ENCODE results near the gene GAST. TPM values are rescaled to one million over a fixed set of nuclear protein-coding genes. Genes with fewer than 3 reads are reported as not detected.

GAST gene
- total RNA-seq, 2 donors from 2014 or later = not detected

DNA sequence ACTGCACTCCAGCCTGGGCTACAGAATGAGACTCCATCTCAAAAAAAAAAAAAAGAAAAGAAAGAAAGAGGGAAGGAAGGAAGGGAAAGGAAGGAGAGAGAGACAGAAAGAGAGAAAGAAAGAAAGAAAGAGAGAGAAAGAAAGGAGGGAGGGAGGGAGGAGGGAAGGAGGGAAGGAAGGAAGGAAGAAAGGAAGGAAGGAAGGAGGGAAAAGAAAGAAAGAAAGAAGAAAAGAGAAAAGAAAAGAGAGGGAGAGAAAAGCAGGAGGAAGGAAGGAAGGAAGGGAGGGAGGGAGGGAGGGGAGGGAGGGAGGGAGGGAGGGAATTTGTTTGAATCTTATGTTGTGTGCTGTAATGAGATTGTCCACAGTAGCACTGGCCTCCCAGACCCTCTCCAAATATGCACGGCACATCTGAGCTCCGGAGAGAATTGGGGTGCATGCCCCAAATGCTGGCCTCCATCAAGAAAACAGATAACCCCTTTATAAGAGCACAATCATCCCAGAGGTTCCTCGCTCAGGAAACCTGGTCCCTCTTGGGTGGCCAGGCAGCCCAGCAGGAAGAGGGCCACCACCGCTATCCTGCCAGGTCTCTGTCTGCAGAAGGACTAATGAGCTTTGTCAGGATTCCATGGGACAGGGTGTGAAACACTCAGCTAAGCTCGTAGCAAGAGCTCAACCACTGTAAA, 32.2 kb upstream of the GAST start:
- no peak overlapping the region for H3K4me3 ChIP-seq
- H3K4me1 ChIP-seq (replicated peaks) = no peaks in the 10 kb centered on the region
- no peaks in the 10 kb centered on the region for H3K9me3 ChIP-seq
- no peak for DNase-seq (ENCODE audit: low spot score)
- TF ChIP-seq POLR2AphosphoS5 (IDR thresholded peaks at IDR 0.05) = no peak
- TF ChIP-seq CTCF (IDR thresholded peaks at IDR 0.05) = no peak
- no peak for TF ChIP-seq POLR2A (IDR thresholded peaks at IDR 0.05)
- no peaks in the 10 kb centered on the region for H3K27me3 ChIP-seq (replicated peaks; ENCODE audit: insufficient read depth)
- H3K27ac ChIP-seq = no peak overlapping the region
- intact Hi-C loops (cut with DNase I) = no loop called here
- WGBS = 72% methylated on average over 5 of the region's 5 CpGs
- no peaks in the 10 kb centered on the region for H3K36me3 ChIP-seq

GRCh38 chr17:41680426-41681040, 31.6 kb upstream of the GAST start:
- DNase-seq (ENCODE audit: low spot score) = no peak
- TF ChIP-seq POLR2AphosphoS5 (IDR thresholded peaks at IDR 0.05) (no peak), POLR2A (IDR thresholded peaks at IDR 0.05) (no peak), CTCF (IDR thresholded peaks at IDR 0.05) (no peak)
- Histone ChIP-seq H3K4me3 (no peak overlapping the region), H3K4me1 (replicated peaks) (no peaks in the 10 kb centered on the region), H3K27ac (no peak overlapping the region), H3K36me3 (no peaks in the 10 kb centered on the region), H3K27me3 (replicated peaks; ENCODE audit: insufficient read depth) (no peaks in the 10 kb centered on the region), H3K9me3 (no peaks in the 10 kb centered on the region)
- WGBS = 81% methylated on average over 10 of the region's 10 CpGs
- intact Hi-C loops (cut with DNase I) = no loop called here

- Histone ChIP-seq H3K4me1 (replicated peaks) (no peaks in the 10 kb centered on the region), H3K9me3 (no peaks in the 10 kb centered on the region), H3K27ac (no peak overlapping the region), H3K36me3 (no peaks in the 10 kb centered on the region), H3K27me3 (replicated peaks; ENCODE audit: insufficient read depth) (no peaks in the 10 kb centered on the region), H3K4me3 (no peak overlapping the region)
- no peak for TF ChIP-seq POLR2A (IDR thresholded peaks at IDR 0.05)
- no peak for TF ChIP-seq POLR2AphosphoS5 (IDR thresholded peaks at IDR 0.05)
- TF ChIP-seq CTCF (IDR thresholded peaks at IDR 0.05) = no peak
- no peak for DNase-seq (ENCODE audit: low spot score)
- intact Hi-C loops (cut with DNase I) = no loop called here
- WGBS = 79% methylated on average over 3 of the region's 3 CpGs
Observed at GRCh38 chr17:41681776-41682175, 30.4 kb upstream of the GAST start.

DNA sequence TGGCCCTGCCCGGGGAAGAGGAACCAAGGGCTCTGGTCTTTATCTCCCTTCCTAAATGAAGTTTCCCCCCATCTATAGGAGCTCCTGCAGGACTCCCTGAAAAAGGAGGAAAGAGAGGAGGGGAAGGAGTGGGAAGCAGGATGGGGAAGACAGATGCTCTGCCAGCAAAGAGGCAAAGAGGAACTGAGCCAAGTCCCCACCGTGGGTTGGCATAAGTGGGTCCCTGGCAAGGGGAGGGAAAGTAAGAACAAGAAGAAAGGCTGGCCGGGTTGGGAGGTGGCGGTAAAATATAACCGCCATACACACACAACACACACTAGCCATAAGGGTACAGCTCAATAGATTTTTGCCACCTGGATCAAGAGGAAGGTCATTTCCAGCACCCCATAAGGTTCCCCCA, 29.5 kb upstream of the GAST start:
- Histone ChIP-seq H3K4me3 (no peak overlapping the region), H3K9me3 (no peaks in the 10 kb centered on the region), H3K27me3 (replicated peaks; ENCODE audit: insufficient read depth) (no peaks in the 10 kb centered on the region), H3K36me3 (no peaks in the 10 kb centered on the region), H3K4me1 (replicated peaks) (no peaks in the 10 kb centered on the region), H3K27ac (no peak overlapping the region)
- intact Hi-C loops (cut with DNase I) = no loop called here
- no peak for DNase-seq (ENCODE audit: low spot score)
- no peak for TF ChIP-seq POLR2AphosphoS5 (IDR thresholded peaks at IDR 0.05)
- TF ChIP-seq CTCF (IDR thresholded peaks at IDR 0.05) = no peak
- no peak for TF ChIP-seq POLR2A (IDR thresholded peaks at IDR 0.05)
- WGBS = 78% methylated on average over 5 of the region's 5 CpGs

All from prostate gland (tissue), 2 donors.